WTC11 (cell line): ENCODE data around the gene RAB6C.
"Not testable (repeated sequence)": the region's sequence is repeated elsewhere in the genome, so short reads cannot be mapped to it uniquely, and the experiment has no call there.

ENCODE experiments used
- CTCF ChIP-seq: fragments of 200-600 bp; IDR thresholded peaks from 2 replicates; pipeline ENCODE4 v1.8.0; 2022; ENCODE audit warnings: antibody characterized with exemption
- ZNF138 ChIP-seq: sonication (generic); formaldehyde crosslinking; conservative IDR thresholded peaks from 2 replicates; pipeline ENCODE4 v1.8.1; 2022; ENCODE audit warnings: mild to moderate bottlenecking, moderate library complexity, missing genetic modification reagents
- TF ChIP-seq, protein P1 (sequence below): fragments of 250-450 bp; sonication (Bioruptor Pico); IDR thresholded peaks from 2 replicates; pipeline ENCODE4 v1.9.0; 2021; ENCODE audit warnings: mild to moderate bottlenecking, borderline replicate concordance

DNA sequence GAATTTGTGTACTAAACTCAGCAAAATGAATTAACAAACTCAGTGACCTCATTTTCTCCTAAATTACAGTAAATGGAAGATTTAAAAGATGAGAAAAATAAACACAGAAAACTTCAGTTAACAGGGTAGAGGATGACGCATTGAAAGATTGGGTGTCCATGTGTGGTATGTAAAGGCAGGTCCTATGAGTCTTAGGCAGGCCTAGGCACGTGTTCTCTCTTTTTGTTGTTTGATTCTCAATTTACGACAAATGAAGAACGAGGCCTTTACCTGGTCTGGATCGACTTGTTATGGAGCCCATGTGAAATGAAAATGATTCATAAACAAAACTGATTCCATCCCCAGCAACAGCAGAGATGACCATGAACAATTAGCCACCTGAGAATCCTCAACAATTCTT lies 37.2 kb downstream of the RAB6C start:
- TF ChIP-seq CTCF, ZNF138: not testable (repeated sequence)
- TF ChIP-seq, protein P1, sequence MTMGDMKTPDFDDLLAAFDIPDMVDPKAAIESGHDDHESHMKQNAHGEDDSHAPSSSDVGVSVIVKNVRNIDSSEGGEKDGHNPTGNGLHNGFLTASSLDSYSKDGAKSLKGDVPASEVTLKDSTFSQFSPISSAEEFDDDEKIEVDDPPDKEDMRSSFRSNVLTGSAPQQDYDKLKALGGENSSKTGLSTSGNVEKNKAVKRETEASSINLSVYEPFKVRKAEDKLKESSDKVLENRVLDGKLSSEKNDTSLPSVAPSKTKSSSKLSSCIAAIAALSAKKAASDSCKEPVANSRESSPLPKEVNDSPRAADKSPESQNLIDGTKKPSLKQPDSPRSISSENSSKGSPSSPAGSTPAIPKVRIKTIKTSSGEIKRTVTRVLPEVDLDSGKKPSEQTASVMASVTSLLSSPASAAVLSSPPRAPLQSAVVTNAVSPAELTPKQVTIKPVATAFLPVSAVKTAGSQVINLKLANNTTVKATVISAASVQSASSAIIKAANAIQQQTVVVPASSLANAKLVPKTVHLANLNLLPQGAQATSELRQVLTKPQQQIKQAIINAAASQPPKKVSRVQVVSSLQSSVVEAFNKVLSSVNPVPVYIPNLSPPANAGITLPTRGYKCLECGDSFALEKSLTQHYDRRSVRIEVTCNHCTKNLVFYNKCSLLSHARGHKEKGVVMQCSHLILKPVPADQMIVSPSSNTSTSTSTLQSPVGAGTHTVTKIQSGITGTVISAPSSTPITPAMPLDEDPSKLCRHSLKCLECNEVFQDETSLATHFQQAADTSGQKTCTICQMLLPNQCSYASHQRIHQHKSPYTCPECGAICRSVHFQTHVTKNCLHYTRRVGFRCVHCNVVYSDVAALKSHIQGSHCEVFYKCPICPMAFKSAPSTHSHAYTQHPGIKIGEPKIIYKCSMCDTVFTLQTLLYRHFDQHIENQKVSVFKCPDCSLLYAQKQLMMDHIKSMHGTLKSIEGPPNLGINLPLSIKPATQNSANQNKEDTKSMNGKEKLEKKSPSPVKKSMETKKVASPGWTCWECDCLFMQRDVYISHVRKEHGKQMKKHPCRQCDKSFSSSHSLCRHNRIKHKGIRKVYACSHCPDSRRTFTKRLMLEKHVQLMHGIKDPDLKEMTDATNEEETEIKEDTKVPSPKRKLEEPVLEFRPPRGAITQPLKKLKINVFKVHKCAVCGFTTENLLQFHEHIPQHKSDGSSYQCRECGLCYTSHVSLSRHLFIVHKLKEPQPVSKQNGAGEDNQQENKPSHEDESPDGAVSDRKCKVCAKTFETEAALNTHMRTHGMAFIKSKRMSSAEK (CRISPR knock-in tag): not testable (repeated sequence)
